Fibroblast of upper back skin (primary cell): ENCODE results near the gene NPSR1.
"Not testable (repeated sequence)": the region's sequence is repeated elsewhere in the genome, so short reads cannot be mapped to it uniquely, and the experiment has no call there.

Source experiments
- DNase-seq: peaks from one replicate; pipeline ENCODE4 v3.0.0-alpha.2; 2013

NPSR1 gene

DNA sequence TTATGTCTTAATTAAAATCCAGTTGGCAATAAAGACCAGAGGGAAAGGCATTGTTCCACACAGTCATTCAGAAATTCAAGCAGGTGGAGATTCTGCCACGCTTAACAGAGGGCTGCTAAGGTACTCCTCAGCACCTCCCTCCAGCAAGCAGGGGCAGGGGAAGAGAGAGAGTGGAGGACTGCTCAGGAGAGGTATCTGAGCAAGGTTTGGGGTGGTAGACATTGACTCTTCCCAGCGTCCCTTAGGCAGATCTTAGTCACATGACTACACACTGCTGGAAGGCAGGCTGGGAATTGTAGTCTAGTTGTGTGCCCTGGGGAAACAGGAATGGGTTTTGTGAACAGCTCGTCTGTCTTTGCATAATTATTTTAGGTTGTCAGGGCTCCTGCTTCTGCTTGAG, 181.6 kb downstream of the NPSR1 start:
- no peak for DNase-seq

DNA sequence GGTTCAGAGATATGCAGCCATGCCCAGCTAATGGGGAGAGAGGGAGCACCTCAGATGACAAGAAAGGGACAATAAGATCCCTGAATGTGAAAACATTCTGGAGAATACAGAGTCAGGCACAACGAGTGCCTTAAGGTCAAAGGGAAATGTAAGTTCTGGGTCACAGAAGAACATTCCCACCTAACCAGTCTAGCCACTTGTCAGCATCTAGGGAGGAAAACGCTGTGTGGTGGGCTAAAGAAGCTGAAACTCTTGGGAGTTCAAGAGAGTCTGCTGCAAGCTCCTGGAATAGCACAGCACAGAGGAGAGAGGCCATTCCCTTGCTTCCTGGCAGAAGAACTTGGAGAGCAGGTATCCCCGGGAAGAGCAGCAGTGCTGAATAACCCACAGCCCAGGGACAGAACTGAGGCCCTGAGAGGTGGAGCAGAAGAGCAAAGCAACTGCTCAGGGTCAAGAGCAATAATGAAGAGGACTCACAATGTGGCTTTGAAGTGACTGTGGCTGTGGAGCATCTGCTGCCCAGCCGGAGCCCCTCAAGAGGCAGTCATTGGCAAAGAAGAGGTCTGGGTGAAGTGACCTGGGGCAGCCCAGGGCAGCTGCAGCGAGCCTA, 182.3 kb downstream of the NPSR1 start:
- DNase-seq: no peak

DNA sequence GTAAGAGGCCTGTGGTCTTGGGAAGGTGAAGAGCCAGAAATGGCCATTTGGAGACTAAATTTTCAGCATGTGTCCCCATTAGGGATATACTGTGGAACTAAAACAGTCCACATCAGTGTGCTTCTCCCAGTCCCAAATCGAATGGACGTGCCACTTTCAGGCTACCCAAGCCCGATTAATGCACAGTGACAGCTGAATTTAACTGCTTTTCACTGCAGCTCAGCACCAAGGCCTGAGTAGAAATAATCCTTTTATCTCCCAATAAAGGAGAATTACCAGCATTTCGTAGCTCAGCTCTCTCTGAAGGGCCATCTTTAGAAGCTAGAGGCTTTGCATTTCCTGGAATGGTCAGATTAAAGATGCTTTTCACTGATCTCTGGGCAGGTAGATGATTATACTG, 183.3 kb downstream of the NPSR1 start:
- no peak for DNase-seq

DNA sequence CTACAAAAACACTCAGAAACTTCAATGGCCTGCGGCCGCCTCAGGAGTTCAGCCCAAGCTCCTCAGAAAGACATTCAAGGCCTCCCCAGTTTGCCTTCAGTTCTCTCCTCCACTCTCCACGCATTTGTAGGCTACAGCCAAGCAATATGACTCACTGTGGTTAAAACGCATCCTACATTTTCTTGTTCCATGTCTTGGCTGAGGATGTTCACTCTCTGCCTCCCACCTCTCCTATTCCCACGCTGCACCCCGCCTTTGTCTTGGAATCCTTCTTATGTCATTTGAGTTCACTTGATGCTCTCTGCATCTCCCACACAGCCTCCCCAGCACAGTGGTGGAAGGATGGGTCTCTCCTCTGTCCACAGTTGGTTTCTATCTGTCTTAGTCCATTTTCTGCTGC, 184.8 kb downstream of the NPSR1 start:
- DNase-seq: peak; percentile 50

DNA sequence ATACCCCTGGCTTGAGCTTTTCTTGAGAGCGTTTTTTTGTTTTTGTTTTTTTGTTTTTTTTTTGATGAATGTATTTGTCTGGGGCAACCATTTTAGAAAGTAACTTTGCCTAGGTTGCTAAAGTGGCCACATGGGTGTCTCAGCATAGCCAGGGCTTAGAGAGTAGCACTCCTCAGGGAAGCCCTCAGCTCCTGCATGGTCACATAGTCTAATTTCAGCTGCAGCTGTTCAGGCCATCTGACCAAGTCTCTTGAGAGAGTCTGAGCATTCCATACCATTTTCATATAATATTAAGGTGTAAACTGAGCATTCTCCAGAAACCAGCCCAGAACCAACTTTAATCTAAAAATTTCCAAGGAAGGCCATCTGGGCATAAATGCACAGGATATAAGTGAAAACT, 186.4 kb downstream of the NPSR1 start:
- DNase-seq: no peak

DNA sequence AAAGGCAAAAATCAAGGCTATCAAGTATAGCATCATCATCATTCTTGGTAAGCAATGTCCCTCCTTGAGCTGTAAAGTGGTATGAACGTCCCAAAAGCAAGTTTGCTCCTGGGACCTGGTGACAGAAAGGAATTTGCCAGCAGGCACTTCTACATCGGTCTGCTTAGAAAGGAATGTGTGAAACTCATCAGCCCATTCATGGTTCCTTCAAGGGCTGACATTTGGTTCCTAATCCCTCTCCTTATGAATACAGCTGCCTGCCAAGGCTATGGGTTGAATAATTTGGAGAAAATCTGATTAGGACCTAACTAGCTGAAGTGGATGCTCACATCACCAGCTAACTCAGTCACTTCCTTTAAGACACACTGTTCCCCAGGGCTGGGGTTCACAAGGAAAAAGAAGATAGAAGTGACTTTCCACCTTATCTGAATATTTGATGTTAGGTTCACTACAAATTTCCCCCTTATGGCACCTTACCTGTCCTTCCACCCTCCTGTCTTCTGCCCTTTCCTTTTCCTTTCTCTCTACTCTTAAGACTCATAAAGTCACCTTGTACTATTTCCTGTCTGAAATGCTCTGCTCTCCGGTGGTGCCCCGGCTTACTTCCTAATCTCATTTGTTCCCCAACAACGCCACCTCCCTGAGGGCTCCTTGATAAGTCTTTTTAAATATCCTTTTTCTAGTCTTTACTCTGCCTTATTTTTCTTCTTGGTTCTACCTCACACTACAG, 187.1 kb downstream of the NPSR1 start:
- no peak for DNase-seq

DNA sequence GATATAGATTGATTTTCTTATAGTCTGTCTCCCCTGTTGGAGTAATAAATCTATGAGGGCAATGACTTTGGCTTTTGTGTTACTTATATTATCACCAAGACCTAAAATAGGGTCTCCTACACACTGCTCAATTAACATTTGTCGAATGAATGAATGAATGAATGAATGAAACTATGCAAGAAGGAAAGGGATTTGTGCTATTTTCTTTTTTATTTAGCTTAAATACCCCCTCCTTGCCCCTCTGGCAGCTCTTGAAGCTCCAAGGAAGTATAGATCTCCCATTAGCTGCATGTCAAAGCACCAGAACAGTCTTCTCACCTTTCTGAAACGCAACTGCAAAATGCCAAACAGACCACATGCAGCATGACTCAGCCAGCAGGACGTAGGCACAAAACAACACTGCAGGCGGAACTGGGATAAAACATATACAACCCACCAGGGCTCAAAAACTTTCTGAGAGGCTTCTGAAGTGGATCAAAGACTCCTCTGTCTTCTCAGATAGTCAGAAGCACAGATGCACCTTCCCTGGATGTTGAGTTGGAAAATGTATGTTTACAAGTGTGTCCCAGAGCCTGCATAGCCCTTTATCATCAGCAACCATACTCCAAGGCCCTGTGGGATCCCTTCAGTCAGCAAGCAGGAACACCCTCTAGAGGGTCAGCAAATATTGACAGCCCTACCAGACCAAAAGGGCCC, 187.8 kb downstream of the NPSR1 start:
- no peak for DNase-seq

DNA sequence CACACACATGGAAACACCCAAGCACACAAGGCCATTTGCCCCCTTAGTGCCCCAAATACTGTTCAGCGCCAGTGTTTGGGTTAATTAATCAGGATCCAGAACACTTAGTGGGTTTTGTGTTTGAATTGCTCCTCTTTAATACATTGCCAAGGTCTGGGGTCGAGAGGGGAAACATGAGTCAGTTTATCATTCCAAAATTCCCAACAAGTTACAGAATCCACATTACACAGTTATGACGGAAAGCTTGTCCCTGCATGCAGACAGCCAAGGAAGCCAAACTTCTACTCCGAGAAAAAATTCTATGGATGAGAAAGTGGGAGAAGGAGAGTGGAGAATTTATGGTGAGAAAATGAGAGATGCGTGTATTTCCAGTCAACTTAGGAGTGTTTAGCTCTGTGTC, 189.0 kb downstream of the NPSR1 start:
- DNase-seq: no peak

DNA sequence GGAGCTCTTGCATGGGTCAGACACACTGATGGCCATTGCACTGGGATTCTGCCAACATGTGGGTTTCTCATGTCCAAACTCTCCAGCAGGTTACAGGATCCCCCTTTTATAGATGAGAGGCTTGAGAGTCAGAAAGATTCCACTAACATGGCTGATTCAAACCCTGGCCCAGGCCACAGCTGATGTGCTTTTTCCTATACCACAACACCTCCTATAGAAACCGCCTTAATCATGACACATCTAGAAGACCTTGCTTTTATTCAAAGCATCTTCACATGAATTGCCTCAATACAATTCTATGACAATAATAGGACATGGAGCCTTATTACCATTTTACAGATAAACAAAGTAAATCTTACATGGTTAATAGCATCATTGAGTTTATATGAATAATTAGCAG, 190.7 kb downstream of the NPSR1 start:
- DNase-seq: no peak

DNA sequence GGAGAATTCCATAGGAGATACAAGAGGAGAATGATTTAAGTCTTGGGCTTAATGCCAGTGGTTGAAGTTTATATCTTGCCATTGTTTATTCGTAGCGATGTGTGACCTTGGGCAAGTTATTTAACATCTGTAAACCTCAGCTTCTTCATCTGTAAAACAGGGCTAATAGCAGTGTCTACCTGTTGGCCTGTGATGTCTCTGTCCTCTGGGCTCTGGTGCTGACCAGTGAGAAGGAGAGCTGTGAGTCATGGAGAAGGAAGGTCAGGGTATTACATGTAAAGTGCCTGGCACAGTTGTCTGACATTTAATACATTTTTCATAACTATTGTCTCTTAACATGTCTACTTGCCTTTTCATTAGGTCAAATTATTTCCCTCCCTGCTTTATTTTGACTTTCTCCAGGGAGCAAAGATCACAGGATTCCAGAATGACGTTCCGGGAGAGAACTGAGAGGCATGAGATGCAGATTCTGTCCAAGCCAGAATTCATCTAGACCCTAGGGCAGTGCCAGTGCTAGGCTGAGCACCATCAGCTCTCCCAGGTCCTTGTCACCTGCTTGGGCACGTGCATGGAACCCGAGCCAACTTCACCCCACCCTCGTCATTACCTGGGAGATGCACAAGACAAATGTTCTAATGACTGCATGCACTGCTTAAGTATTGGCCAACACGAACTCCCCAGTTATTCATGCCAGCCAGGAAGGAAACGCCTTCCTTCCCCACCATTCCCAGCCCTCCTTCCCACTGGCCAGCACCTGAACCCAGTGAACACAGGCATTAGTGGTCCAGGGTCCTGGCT, 191.3 kb downstream of the NPSR1 start:
- no peak for DNase-seq

DNA sequence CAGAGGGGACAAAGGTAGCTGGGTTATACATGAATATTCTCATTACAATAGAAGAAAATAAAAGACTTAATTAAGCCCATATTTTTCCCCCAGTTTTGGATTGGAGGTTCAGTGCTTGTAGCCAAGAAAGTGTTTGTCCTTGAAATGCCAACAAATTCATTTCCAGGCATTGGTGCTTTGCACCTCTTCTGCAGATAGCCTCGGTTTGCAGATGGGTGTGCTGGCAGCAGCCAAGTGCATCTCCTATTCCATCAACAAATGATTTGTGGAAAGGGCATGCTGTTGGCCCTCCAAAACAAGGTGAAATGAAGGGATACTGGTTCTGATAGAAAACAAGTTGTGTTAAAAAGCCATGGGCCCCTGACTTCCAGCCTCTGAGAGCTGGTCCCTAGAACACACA, 192.0 kb downstream of the NPSR1 start:
- no peak for DNase-seq

DNA sequence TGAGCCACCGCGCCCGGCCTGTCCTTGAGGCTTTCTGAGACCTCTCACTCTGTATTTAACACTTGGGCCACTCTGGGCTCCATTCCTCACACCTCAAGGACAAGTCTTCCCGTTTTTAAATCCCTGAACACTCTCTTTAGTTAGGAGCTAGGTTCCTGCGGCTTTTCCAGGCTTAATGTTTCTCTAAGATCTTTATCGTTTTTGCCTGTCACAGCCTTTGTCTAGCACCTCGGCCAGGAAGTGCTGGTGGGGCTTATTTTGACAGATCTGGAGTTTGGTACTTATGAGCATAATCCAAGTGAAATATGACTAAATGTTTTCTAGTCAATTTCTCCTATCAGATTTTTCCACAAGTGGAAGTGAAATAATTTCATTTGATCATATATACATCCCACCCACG, 192.7 kb downstream of the NPSR1 start:
- DNase-seq: no peak

DNA sequence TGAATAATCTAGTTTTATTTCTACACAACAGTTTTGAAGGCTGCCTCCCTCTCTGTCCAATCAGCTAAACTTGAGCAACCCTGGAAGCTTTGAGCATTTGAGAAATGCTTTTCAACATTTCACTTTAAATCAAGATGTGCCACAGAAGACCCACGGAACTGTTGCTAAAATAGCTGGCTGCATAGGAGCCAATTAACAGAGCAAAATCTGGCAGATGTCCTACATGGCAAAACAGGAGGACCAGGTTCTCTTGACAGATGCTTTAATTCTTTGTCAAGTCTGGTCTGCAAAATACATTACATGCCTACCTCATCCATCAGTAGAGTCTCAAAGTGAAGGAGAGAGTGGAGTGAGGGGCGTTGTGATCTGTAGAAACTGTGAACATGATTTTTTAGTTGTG, 193.4 kb downstream of the NPSR1 start:
- DNase-seq: no peak

DNA sequence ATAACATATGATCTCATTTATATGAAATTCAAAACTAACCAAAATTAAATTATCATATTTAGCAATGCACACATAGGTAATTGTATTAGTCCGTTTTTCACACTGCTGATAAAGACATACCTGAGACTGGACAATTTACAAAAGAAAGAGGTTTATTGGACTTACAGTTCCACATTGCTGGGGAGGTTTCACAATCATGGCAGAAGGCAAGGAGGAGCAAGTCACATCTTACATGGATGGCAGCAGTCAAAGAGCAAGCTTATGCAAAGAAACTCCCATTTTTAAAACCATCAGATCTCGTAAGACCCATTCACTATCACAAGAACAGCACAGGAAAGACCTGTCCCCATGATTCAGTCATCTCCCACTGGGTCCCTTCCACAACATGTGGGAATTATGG, 200.4 kb downstream of the NPSR1 start:
- DNase-seq: not testable (repeated sequence)

DNA sequence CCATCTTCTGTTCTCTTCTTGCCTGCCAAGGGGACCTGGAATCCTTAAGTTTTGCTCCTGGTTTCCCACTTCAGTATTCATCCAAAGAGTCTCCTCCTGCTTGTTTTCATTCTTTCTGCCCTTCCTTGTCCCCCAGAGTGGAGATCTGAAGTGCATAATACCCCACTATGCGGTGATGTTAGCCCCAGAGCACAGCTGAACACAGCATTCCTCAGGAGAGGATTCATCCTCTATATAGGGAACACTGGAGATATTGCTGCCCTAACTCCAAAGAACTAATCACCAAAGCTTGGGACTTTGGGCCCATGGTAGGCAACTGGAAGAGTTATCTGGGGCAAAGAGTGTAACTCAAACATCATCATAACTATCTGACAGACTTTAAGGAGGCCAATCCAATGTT, 201.3 kb downstream of the NPSR1 start:
- DNase-seq: peak; percentile 55

DNA sequence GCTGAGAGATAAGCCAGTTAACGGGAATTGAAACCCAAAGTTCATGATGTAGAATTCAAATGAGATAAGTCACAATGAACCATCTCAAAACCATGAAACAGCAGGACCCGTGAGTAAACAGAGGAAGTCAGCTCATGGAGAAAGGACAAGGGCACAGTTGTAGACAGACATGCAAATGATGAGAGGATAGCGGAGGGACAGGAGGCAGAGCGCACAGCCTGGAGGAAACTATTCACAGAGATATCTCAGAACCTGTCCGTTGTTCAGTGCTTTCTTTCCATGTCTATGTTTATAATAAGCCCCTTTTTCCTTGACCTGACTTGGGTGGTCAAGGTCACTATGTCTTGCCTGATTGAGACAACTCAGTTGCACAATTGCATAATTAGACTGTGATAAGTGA, 208.2 kb downstream of the NPSR1 start:
- DNase-seq: not testable (repeated sequence)

DNA sequence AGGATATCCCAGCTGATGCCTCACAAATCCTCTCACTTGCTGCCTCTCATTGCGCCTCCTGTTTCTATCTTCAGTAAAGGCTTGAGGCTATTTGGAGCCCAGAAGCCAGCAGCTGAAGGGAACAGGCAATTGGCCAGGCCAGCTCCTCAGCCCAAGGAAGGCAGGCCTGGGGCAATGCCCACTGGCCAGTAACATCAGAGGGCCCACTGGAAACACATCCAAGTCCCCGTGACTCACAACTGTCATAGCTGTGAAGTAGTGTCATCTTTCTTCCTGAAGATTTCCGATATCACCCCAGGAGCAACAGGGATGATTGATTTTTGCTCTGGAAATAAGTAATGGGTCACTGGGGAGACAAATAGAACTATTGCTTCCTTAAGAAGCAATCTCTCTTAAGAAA, 209.3 kb downstream of the NPSR1 start:
- DNase-seq: not testable (repeated sequence)

DNA sequence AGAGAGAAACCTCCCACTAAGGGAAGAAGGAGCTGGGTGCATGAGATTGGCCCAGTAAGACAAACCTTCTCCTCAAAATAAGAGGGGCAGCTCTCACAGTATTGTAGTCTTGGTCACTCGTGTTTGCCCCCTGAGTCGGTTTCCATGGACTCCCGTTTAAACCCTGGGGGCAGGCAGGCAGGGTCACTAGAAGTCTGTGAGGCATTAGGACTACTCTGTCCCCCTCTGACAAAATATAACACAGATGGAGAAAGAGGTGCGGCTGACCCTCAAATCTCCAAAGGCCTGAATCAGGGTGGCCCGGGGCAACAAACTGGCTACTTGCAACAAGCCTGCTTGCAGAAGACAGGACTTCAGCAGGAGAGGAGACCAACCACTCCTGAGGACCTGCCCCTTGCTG, 210.6 kb downstream of the NPSR1 start:
- not testable (repeated sequence) for DNase-seq

DNA sequence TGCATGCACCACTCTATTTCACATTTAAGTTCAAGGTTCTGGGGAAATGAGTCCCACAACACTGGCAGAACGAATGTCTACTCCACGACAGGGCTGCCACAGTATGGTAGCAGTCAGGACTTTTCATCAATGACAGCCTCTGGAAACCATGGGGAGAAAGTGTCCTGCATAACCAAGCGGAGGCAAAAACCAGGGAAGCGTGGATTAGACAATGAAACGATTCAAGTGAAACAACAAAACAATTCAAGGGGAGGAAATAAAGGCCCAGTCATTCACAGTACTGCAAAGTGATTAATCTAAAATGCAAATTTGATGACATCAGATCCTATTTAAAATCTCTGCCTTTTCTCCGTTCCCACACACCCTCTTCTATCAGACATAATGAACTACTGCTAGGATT, 211.0 kb downstream of the NPSR1 start:
- no peak for DNase-seq

DNA sequence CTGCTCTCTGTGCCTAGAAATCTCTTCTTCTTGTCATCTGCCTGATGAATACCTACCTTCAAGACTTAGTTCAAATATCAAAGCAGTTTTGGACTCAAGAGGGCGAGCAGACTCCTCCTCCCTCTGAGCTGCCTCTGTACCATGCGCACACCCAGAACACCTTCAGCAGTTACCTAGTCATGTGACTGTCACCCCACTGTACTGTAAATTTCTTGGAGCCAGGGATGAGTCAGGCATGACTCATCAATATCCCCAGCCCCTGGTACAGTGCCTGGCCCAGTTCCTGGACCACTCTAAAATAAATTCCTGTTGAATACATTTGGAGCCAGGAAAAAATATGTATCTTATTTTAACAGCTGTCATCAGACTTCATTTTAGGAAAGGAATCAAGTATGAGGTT, 212.0 kb downstream of the NPSR1 start:
- not testable (repeated sequence) for DNase-seq

DNA sequence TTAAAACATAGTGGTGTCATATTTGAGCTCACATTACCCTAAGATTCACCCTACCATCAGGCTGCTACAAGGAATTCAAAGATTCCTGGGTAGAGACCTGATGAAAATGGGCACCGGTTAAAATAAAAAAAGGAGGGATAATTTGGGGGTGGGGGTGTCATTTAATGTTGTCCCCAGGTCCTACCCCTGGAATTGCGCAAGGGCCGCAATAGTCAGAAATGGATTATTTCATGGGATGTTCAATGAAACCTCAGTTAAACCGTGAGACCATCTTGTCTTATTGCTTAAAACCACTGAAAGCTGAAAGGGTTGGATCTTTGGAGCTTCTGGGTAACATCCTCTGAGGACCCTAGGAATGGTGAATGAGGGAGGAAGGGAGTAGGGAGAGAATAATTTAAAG, 216.3 kb downstream of the NPSR1 start:
- not testable (repeated sequence) for DNase-seq

DNA sequence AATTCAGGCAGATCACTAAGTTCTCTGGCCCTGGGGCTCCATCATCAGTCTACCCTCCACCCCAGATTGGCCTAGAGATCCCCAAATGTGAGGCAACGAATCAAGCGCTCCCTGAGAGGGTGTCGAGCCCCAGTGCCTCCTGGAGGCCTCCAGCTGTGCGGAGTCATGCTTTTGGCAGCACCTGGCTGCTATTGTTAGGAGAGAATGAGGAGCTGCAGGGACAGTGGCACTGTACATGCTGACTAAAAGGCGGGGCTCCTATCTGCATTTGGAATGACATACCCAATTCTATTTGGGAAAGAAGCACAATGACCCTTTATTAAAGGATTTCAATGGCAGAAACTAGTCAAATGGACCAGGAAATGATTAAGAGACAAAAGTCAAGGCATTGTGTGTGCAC, 217.5 kb downstream of the NPSR1 start:
- DNase-seq: no peak

DNA sequence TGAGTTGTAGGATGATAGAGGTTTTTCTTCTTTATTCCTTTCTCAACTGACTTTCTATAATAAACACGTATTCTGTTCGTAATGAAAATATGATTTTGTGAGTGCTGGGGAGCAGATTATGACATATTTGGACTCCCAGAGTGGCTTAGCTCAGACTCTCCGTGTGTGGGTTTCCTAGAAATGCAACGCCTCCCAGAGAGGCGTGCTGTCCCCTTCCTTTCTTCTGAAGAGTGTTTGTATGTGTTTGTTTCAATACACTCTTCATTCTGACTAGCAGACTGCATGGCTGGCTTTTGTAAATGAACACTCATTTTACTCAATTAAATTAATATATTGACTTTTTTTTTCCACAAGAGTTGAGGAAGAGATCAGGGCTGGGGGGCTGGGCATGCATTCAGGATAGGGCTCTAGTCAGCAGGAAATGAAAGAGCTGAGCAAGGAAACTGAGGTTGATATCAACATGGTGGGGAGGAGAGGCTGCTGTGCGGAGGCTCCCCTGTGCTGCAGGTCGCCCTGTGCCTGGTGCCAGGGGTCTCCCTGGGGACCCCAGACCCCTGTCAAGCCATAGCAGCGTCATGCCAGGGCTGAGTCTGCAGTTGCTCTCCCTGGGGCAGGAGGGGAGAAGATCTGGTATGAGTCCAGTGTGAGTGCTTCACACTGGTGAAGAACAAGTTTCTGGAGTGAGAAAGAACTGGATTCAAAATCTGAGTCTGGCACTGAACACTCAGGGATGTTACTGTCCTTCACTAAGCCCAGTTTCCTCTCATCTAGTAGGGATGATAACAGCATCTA, 221.1 kb downstream of the NPSR1 start:
- DNase-seq: not testable (repeated sequence)
